ENCODE measurements around the gene TRAIP. TPM values are rescaled to one million over a fixed set of nuclear protein-coding genes. Genes with fewer than 3 reads are reported as not detected.

The TRAIP gene
- total RNA-seq, 4 donors from 2014 or later = 2.1 to 8.3 (median 4.7) TPM

DNA sequence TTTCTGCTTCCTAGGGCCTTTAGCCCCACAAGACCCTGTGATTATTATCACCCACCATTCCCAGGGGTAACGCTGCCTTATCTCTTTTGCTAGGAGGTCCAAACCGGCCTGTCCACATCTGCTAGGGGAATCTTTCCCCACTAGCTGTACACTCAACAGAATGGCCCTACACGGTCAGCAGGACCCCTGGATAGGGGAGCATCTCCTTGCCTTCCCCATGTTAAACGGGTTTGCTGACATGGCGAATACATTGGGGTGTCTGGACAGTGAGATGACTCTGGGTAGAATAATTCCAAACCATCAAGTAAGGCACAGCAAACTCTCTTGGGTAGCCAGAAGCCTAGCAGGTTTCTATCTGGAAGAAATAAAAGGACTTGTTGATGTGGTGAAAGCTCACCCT lies 702 bp downstream of the TRAIP start:
- Histone ChIP-seq H3K27ac (peak overlapping the region in 1 of 4 donors; percentile 75), H3K27me3 (no peaks in the 10 kb centered on the region)

DNA sequence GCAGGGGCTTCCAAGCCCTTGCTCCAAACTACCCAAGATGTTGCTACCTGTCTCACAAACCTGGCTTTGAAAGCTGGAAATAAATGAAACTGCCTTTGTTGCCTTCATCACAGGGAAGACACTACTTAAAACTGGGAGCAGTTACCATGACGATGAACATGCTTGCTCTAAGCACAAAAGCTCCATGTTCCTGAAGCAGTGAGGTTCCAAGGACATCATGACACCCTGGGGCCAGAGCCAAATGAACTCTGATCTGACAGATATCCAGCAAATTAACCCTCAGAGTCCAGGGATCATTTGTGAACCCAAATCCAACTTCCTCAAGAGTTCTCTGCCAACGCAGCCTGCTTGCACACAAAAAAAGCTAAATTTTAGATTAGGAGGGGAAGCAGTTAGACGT lies 10.7 kb downstream of the TRAIP start:
- TF ChIP-seq CTCF (IDR thresholded peaks at IDR 0.05) = peak in 2 of 6 experiments; percentile 14 to 20
- no peak for TF ChIP-seq POLR2A (IDR thresholded peaks at IDR 0.05)
- Histone ChIP-seq H3K27me3 (no peaks in the 10 kb centered on the region), H3K4me1 (peaks cover 0 to 5% (median 0%) of the 10 kb centered on the region in 4 donors), H3K4me3 (no peak overlapping the region), H3K36me3 (no peaks in the 10 kb centered on the region), H3K9me3 (no peaks in the 10 kb centered on the region), H3K27ac (peak overlapping the region in 3 of 4 donors; percentile 22 to 75 (median 67))
- peak in 1 of 3 donors; percentile 80 for DNase-seq

More for the DNA sequence above, 702 bp downstream of the TRAIP start:
- Histone ChIP-seq H3K4me3 (peak overlapping the region; percentile 44 to 69 (median 62)), H3K9me3 (no peaks in the 10 kb centered on the region), H3K36me3 (no peaks in the 10 kb centered on the region), H3K4me1 (peaks cover 0 to 8% (median 2%) of the 10 kb centered on the region in 4 donors)
- DNase-seq = no peak
- TF ChIP-seq POLR2A (IDR thresholded peaks at IDR 0.05) (no peak), CTCF (IDR thresholded peaks at IDR 0.05) (no peak)

DNA sequence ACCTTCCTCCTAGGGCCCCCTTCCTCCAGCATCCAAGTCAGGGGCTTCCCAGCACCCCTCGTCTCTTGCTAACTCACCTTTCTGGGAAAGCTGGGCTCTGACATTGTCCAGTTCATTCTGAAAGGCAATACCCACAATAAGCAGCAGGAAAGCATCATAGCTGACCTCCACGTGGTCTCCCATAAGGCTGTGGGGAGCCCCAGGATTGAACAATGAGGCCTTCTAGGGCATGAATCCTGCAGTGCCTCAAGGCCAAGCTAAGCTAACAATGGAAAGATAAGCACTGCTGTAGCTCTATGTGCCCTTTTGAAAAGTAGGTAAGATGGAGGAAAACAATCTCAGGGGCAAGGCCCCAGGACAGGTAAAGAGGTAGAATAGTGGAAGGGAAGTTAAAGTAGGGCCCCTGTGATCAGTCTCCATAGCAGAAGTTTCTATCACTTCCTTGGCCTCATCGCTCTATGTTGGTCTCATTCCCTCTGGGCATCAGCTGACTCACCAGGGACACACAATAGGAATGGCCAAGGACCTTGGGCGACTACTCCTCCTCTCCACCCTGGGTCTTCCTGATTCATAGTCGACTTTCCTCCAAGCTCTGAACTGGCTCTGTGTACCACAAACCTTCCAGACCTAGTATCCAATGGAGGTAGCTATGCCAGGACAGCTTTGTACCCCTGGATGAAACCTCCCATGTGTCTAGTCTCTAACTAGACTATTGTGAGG lies 11.7 kb downstream of the TRAIP start:
- no peak for DNase-seq
- Histone ChIP-seq H3K4me3 (no peak overlapping the region), H3K4me1 (peaks cover 0 to 7% (median 0%) of the 10 kb centered on the region in 4 donors), H3K9me3 (no peaks in the 10 kb centered on the region), H3K36me3 (no peaks in the 10 kb centered on the region), H3K27me3 (no peaks in the 10 kb centered on the region), H3K27ac (no peak overlapping the region)
- TF ChIP-seq POLR2A (IDR thresholded peaks at IDR 0.05) = no peak
- no peak for TF ChIP-seq CTCF (IDR thresholded peaks at IDR 0.05)

GRCh38 chr3:49842843-49843517 lies 13.4 kb downstream of the TRAIP start:
- TF ChIP-seq POLR2A (IDR thresholded peaks at IDR 0.05) (no peak), CTCF (IDR thresholded peaks at IDR 0.05) (no peak)
- Histone ChIP-seq H3K27ac (no peak overlapping the region), H3K36me3 (no peaks in the 10 kb centered on the region), H3K9me3 (no peaks in the 10 kb centered on the region), H3K4me3 (no peak overlapping the region), H3K27me3 (no peaks in the 10 kb centered on the region), H3K4me1 (peaks cover 0 to 10% (median 0%) of the 10 kb centered on the region in 4 donors)
- DNase-seq = no peak

- TF ChIP-seq POLR2A (IDR thresholded peaks at IDR 0.05) (no peak), CTCF (IDR thresholded peaks at IDR 0.05) (no peak)
- Histone ChIP-seq H3K4me3 (no peak overlapping the region), H3K27me3 (no peaks in the 10 kb centered on the region), H3K4me1 (peaks cover 0 to 10% (median 0%) of the 10 kb centered on the region in 4 donors), H3K36me3 (no peaks in the 10 kb centered on the region), H3K27ac (no peak overlapping the region), H3K9me3 (no peaks in the 10 kb centered on the region)
- DNase-seq = no peak
Measured at GRCh38 chr3:49841806-49842205, 14.6 kb downstream of the TRAIP start.

Data from Peyer's patch (tissue), 4 donors.